Breast epithelium (tissue), 4 donors: ENCODE results near the gene ULBP2. TPM values are rescaled to one million over a fixed set of nuclear protein-coding genes. Genes with fewer than 3 reads are reported as not detected.

Experiments
- DNase-seq, 2 donors: peaks; one replicate each; pipeline ENCODE4 v3.0.0-alpha.2; 2019; ENCODE audit warnings: low spot score in 2 of 2
- H3K27ac ChIP-seq, 2 donors: fragments of 200-600 bp; sonication (generic) in 1 of 2; one replicate each; pipeline ENCODE4 v1.5.1; 2016 to 2019; ENCODE audit warnings: mild to moderate bottlenecking in 1 of 2
- H3K27me3 ChIP-seq, 2 donors: fragments of 200-600 bp; sonication (generic) in 1 of 2; one replicate each; pipeline versions ENCODE4 v1.5.1 to v1.6.0; 2017 to 2019; ENCODE audit warnings: control low read depth in 1 of 2, mild to moderate bottlenecking in 1 of 2
- H3K36me3 ChIP-seq: fragments of 200-600 bp; one replicate; pipeline ENCODE4 v1.5.1; 2019
- H3K4me1 ChIP-seq, 2 donors: fragments of 200-600 bp; sonication (generic); one replicate each; pipeline ENCODE4 v1.5.1; 2016 to 2019; ENCODE audit warnings: control low read depth in 1 of 2
- H3K4me3 ChIP-seq, 3 donors: fragments of 200-600 bp; sonication (generic); 1 replicate in 2 of 3; 2 replicates in 1 of 3; pipeline ENCODE4 v1.5.1; 2016 to 2019; ENCODE audit warnings: mild to moderate bottlenecking in 3 of 3, moderate library complexity in 2 of 3
- H3K9me3 ChIP-seq, 2 donors: fragments of 200-600 bp; sonication (generic) in 1 of 2; one replicate each; pipeline ENCODE4 v1.5.1; 2016 to 2019; ENCODE audit warnings: control low read depth in 1 of 2
- POLR2AphosphoS5 ChIP-seq, 3 donors: sonication (generic); formaldehyde crosslinking; IDR thresholded peaks; one replicate each; pipeline ENCODE4 v1.6.1; 2017; ENCODE audit warnings: antibody characterized with exemption in 3 of 3
- intact Hi-C: fragments of 100-400 bp; cut with DNase I; formaldehyde crosslinking; loops from one replicate; pipeline ENCODE4 v1.15.1; 2023; ENCODE audit warnings: low total_unique reads
- total RNA-seq, 3 donors: library from RNA; depleted of rRNA; stranded (reverse); fragments of >200 nt; gene quantifications; one replicate each; pipeline ENCODE4 v1.1.0, GENCODE V29; 2016

Gene ULBP2
- total RNA-seq, 3 donors from 2014 or later = 0.88 to 1.3 TPM; not detected in 1

DNA sequence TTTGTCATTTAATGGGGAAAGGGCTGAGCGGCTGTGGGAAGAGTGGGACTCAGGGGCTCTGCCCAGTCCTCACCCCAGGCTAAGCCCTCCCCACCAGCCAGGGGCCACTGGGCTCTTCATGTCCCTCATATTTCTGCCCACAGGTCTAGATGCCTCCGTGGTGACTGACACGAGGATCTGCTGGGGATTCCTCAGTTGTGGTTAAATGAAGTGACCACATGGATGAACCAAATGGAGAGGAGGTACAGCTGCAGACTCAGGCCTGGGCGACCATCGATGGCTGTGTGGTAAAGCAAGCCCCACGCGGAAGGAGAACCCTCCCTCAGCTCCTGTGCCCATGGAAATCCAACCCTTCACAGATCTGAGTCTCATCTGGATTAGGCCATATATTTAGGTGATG, 54.2 kb downstream of the ULBP2 start:
- TF ChIP-seq POLR2AphosphoS5 (IDR thresholded peaks at IDR 0.05) = no peak
- DNase-seq = no peak
- H3K9me3 ChIP-seq = no peaks in the 10 kb centered on the region
- H3K27ac ChIP-seq = no peak overlapping the region
- intact Hi-C loops = no loop called here
- peaks cover 0 to 58% of the 10 kb centered on the region in 2 donors for H3K27me3 ChIP-seq
- no peaks in the 10 kb centered on the region for H3K36me3 ChIP-seq
- H3K4me1 ChIP-seq = no peaks in the 10 kb centered on the region
- H3K4me3 ChIP-seq = no peak overlapping the region

Other genes with a start within 250 kb of the ULBP2 start
- 10 to 100 TPM; 24.3 to 36.4 (median 30.2) TPM for gene LATS1, start 223.9 kb upstream of the ULBP2 start, total RNA-seq
- gene NUP43, start 195.5 kb upstream of the ULBP2 start, total RNA-seq = 10 to 100 TPM; 15.5 to 27.8 (median 22.6) TPM
- 100 to 1,000 TPM; 111 to 148 (median 121) TPM for gene PCMT1, start 192.3 kb upstream of the ULBP2 start, total RNA-seq
- gene LRP11, start 77.7 kb upstream of the ULBP2 start, total RNA-seq = 10 to 100 TPM; 30.6 to 44.9 (median 35.8) TPM
- gene RAET1E, start 43.9 kb upstream of the ULBP2 start, total RNA-seq = 1 to 10 TPM in 1 of 3 donors, not detected in 2; 2.0 TPM
- 1 to 10 TPM in 1 of 3 donors, not detected in 2; 2.2 TPM for gene RAET1G, start 18.9 kb upstream of the ULBP2 start, total RNA-seq
- under 1 TPM in 2 of 3 donors, not detected in 1; under 0.01 to 0.29 TPM for gene ULBP1, start 21.9 kb downstream of the ULBP2 start, total RNA-seq
- not detected for gene RAET1L, start 83.5 kb downstream of the ULBP2 start, total RNA-seq
- gene ULBP3, start 127.1 kb downstream of the ULBP2 start, total RNA-seq = 1 to 10 TPM in 1 of 3 donors, under 1 TPM in 2; 0.64 to 2.0 (median 0.73) TPM
- gene PPP1R14C, start 201.0 kb downstream of the ULBP2 start, total RNA-seq = 1 to 10 TPM in 2 of 3 donors, not detected in 1; 3.3 to 5.6 TPM